Retinal pigment epithelial cell (primary cell): ENCODE data around the gene MRPL18.

ENCODE experiments used
- DNase-seq: peaks from one replicate; pipeline ENCODE4 v3.0.0-alpha.2; 2010; ENCODE audit warnings: low read depth
- H3K4me3 ChIP-seq: 2 replicates; pipeline ENCODE4 v1.5.1; 2011; ENCODE audit warnings: mild to moderate bottlenecking, low read length, control low read depth, moderate library complexity
- TF ChIP-seq, protein P1 (sequence below): conservative IDR thresholded peaks from 2 replicates; pipeline ENCODE4 v1.5.1; 2011; ENCODE audit warnings: low read depth, low read length, control low read depth, inconsistent platforms

MRPL18 gene

DNA sequence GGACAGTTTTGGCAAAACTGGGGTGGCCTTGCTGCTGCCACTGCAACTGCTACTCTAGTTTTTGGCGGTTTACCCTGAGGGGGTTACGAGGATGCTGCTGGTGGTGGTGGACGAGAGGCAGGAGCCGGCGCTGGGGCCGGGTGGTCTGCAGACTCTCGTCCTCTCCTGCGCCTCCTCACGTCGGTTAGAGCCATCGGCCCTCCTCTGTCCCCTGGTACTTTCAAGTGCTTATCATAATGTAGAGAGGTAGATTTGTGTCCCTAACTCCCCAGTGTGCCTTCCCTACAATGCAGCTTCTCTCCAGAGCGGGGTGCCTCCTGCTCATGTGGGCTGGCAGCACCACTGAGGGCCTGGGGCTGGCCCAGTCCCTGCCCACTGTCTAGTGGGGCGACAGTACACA, 35.7 kb downstream of the MRPL18 start:
- DNase-seq = no peak
- H3K4me3 ChIP-seq = no peak overlapping the region
- TF ChIP-seq, protein P1, sequence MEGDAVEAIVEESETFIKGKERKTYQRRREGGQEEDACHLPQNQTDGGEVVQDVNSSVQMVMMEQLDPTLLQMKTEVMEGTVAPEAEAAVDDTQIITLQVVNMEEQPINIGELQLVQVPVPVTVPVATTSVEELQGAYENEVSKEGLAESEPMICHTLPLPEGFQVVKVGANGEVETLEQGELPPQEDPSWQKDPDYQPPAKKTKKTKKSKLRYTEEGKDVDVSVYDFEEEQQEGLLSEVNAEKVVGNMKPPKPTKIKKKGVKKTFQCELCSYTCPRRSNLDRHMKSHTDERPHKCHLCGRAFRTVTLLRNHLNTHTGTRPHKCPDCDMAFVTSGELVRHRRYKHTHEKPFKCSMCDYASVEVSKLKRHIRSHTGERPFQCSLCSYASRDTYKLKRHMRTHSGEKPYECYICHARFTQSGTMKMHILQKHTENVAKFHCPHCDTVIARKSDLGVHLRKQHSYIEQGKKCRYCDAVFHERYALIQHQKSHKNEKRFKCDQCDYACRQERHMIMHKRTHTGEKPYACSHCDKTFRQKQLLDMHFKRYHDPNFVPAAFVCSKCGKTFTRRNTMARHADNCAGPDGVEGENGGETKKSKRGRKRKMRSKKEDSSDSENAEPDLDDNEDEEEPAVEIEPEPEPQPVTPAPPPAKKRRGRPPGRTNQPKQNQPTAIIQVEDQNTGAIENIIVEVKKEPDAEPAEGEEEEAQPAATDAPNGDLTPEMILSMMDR = no peak

DNA sequence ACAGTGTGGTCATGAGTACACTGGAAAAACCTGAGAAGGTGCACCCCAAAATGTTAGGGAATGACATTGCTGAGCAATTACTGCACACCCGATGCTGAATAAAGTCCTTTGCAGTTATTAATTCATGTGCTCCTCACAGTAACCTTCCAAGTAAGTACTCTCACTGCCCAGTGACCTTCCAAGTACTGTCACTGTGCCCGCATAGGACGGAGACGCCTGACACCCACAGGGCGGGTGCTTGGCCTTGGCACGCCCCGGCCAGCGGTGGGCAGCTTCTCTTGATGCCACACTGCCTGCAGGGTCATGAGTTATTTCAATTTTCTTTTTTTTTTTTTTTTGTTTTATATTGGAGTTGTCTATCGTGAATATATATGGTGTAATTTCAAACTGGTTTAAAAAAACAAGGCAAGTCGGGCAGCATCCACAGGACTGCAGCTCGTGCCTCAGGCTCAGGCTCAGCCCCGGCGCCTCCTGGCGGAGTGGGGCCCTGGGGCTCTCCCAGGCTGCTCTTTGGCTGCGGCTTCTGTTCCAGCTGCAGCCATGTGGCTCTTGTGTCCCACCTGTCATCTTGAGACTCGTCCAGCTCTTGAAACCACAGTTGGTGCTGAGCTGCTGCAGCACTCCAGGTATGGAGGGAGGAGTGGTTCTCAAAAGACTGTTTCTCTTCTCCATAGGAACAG, 36.8 kb downstream of the MRPL18 start:
- no peak overlapping the region for H3K4me3 ChIP-seq
- TF ChIP-seq, protein P1 = no peak
- no peak for DNase-seq

DNA sequence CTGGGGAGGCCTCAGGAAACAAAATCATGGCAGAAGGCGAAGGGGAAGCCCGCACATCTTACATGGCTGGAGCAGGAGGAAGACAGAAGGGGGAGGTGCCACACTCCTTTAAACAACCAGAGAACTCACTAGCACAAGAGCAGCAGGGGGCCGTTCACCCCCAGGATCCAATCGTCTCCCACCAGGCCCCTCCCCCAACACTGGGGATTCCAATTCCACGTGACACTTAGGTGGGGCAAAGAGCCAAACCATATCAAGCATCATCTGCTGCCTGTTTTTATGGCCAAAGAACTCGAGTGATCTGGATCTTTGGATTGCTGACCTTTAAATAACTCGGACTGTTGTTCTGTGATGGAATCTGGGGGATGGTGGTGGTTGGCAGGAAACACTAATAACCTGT, 37.8 kb downstream of the MRPL18 start:
- TF ChIP-seq, protein P1 = no peak
- H3K4me3 ChIP-seq = no peak overlapping the region
- DNase-seq = no peak

DNA sequence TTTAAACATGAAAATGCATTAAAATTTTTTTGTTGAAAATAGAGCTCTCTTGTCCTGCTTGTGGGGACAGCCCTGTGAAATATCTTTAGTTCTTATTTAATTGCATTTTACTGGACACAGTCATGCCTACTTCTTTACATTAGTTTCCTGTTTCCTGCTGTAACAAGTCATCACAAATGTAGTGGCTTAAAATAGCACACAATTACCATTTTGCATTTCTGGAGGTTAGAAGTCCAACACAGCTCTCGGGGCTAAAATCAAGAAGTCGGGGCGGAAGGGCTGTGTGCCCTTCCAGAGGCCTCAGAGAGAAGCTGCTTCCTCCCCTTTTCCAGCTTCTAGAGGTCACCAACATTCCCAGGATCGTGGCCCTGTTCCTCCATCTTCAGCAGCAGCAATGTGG, 39.3 kb downstream of the MRPL18 start:
- no peak for DNase-seq
- TF ChIP-seq, protein P1 = no peak
- H3K4me3 ChIP-seq = no peak overlapping the region

DNA sequence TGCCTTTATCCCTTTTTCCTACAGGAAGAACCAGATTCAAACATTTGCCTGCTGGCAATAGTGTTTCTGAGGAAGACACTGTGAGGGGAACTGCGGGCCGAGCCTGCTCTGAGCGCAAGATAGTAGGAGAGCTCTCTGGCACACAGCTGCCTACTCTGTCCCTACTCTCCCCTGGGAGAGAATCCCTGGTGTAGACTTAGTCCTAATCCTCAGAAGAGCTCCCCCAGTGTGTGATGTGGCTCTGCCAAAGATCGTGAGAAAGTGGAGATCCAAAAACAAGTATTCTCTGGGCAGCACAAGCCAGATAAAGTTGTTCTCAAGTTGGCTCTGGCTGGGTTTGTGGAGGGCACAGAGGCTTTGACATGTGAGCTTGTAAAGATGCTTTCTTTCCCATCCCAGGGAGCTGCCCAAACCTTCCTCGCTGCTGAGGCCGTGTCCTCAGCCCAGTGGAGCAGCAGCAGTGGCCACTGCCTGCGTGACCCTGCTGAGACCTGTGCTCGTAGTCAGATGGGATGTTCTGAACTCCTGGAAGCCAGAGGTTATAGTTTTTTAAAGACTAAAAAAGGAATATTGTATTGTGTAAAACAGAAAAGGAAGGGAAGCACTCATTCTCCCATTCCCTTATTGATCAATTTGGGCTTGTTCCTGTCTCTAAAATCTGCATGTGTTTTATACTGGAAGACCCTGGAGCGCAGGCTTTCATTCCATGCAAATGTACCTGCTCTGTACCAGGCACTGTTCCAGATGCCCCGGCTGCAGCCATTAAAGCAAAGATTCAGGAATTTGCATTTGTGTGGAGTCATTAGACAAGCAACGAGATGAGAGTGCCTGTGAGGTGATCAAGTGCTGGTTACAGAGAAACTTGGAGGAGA, 40.5 kb downstream of the MRPL18 start:
- DNase-seq = no peak
- H3K4me3 ChIP-seq = no peak overlapping the region
- TF ChIP-seq, protein P1 = no peak

DNA sequence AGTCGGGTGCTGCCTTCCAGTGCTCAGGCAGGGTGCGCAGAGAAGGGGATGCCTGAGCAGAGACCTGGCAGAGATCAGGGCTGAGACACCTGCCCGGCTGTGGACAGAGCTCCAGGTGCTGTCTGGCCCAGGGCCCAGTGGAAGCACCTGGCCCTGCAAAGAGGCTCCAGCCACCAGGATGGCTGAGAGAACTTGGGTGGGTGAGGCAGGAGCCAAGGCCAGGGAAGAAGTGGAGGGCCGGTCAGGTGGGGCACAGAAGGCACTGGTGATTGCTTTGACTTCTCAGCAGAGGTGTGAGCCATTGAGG, 41.1 kb downstream of the MRPL18 start:
- no peak overlapping the region for H3K4me3 ChIP-seq
- no peak for DNase-seq
- TF ChIP-seq, protein P1 = no peak

DNA sequence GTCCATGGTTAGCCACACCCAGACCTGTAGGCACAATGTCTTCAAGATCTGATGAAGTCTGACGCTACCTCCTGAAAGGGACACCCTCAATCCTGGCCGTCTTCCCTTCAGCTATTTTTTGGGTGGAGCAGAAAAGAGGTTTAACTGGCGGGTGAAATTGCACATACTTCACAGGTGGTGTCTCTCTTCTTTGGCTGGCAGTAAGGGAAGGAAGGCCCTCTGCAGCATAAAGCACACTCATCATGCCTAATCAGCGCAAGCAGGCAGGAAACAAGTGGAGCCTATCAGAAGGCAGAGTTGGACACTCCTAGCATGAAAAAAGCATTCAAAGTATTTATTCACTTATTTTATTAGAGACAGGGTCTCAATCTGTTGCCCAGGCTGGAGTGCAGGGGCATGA, 42.7 kb downstream of the MRPL18 start:
- no peak overlapping the region for H3K4me3 ChIP-seq
- TF ChIP-seq, protein P1 = no peak
- no peak for DNase-seq
